Measurements from ENCODE around the gene MRPL28.

The MRPL28 gene

DNA sequence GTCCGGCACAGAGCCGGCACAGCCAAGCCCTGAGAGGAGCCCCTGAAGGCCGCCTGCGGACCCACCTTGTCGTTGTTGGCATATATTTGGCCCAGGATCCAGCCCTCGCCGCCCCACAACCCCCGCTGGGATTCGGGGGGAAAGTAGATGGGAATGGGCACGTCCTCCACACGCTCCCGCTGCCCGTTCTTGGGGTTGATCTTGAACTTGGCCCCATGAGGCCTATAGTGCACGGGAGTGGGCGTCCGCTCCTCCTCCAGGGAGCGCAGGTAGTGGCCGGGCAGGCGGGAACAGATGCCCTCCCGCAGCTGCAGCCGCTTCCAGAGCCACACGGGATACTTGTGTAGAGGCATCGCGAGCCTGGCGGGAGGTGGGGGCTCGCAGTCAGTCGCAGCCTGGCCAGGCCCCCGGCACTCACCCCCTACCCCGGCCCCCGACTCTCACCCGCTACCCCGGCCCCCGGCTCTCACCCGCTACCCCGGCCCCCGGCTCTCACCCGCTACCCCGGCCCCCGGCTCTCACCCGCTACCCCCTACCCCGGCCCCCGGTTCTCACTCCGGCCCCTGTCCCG lies 387 bp downstream of the MRPL28 start:
- TF ChIP-seq, protein P1, sequence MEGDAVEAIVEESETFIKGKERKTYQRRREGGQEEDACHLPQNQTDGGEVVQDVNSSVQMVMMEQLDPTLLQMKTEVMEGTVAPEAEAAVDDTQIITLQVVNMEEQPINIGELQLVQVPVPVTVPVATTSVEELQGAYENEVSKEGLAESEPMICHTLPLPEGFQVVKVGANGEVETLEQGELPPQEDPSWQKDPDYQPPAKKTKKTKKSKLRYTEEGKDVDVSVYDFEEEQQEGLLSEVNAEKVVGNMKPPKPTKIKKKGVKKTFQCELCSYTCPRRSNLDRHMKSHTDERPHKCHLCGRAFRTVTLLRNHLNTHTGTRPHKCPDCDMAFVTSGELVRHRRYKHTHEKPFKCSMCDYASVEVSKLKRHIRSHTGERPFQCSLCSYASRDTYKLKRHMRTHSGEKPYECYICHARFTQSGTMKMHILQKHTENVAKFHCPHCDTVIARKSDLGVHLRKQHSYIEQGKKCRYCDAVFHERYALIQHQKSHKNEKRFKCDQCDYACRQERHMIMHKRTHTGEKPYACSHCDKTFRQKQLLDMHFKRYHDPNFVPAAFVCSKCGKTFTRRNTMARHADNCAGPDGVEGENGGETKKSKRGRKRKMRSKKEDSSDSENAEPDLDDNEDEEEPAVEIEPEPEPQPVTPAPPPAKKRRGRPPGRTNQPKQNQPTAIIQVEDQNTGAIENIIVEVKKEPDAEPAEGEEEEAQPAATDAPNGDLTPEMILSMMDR (IDR thresholded peaks at IDR 0.05; ENCODE audit: insufficient read depth, missing control alignments): no peak
- no peak for DNase-seq (ENCODE audit: insufficient read length, low spot score)
- FAIRE-seq: no peak

DNA sequence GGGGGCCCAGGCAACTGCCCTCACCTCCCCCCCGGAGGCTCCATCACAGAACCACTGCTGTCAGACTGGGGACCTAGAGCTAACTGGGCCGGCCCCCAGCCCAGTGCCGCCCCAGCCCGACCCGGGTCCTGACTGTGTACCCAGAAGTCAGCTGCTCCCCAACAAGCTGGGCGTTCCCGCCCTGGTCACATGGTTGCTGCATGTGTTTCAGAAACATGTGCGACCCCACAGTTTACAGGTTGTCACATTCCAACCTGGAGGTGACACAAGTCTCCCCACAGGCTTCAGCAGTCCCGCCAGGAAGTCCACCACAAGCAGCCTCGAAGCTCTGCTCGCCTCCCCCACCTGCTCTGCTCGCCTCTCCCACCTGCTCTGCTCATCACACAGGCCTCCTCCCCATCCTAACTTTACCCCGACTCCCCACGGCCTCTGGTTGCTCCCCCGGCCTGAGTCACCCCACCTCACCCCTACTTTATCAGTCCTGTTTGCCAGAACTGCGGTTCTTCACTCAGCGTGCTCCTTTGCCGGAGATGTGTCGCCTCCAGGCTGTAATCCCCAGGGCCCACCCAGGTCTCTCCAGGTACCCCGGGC lies 968 bp downstream of the MRPL28 start:
- DNase-seq (ENCODE audit: insufficient read length, low spot score) (no peak), FAIRE-seq (no peak)
- TF ChIP-seq, protein P1 (IDR thresholded peaks at IDR 0.05; ENCODE audit: insufficient read depth, missing control alignments): no peak

DNA sequence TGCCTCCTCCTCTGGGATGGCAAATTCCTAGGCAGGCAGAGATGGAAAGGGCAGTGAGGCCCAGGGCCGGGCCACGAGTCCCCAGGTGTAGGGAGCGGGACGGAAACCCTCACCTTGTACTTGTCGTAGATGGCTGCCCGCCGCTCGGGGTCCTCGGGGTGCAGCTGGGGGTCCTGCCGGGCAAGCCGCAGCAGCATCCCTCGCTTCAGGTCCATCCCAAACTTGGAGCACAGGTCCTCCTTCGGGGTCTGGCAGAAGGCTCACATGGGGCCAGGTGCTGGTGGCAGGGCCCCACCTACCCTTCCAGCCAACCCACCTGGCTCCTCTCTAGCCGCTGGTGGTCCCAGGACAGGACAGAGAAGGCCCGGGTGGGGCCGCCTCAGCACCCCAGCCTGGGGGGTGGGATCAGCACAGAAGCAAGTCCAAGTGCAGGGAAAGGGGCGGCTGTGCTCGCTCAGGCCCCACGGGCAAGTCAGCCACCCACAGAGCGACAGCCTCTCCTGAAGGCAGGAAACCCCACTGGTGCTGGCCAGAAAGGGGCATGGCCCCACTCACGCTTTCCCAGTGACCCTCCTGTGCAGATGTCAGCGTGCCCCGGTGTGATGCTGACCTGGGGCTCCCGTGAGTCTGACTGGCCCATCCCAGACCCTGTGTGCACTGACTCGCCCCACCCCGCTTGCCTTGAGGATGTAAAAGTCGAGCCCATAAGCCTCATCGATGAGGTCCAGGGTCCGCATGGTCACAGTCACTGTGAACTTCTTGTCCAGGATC lies 1.8 kb downstream of the MRPL28 start:
- TF ChIP-seq, protein P1 (IDR thresholded peaks at IDR 0.05; ENCODE audit: insufficient read depth, missing control alignments): no peak
- no peak for DNase-seq (ENCODE audit: insufficient read length, low spot score)
- FAIRE-seq: no peak

DNA sequence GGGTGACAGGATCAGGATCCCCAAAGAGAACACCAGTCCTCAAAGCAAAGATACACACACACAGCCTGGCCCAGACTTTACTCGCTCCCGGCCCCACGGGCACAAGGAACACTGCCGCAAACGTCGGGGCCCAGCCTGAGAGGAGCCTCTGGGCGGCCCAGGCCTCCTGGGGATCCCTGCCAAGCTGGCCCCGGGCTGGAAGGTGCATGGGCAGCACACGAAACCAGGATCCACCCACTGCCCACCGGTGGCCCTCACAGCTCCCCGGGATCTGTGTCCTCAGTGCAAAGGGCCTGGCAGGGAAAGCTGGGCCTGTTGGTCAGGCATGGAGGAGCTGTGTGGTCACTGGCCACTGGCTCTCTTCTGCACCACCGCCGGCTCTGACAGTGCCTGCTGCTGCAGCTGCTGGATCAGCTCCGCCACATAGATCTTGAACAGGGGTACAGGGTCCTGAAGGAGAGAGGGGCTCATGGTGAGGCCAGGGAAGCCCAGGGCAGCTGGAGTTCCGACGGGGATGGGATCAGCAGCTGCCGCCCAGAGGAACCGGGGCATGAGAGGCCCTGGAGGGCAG lies 2.9 kb downstream of the MRPL28 start:
- FAIRE-seq (no peak), DNase-seq (ENCODE audit: insufficient read length, low spot score) (no peak)
- TF ChIP-seq, protein P1 (IDR thresholded peaks at IDR 0.05; ENCODE audit: insufficient read depth, missing control alignments): no peak

DNA sequence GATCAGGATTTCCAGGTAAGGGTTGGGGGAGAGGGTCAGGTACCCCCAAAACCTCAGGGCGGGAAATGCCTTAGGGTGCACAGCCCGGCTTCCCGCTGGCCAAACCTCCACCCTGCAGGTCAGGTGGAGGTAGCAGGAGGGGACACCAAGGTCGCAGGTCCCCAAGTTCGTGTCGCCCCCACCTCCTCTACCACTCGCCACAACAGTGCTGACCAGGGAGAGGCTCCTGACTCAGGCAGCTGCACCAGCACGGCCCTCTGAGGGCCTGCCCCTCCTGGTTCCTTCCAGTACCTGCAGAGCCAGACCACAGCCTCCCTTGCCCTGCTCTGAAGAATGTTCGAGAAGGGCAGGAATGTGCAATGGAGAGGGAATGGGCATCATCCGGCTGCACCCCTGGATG lies 3.9 kb downstream of the MRPL28 start:
- DNase-seq (ENCODE audit: insufficient read length, low spot score) (no peak), FAIRE-seq (no peak)
- TF ChIP-seq, protein P1 (IDR thresholded peaks at IDR 0.05; ENCODE audit: insufficient read depth, missing control alignments): no peak

DNA sequence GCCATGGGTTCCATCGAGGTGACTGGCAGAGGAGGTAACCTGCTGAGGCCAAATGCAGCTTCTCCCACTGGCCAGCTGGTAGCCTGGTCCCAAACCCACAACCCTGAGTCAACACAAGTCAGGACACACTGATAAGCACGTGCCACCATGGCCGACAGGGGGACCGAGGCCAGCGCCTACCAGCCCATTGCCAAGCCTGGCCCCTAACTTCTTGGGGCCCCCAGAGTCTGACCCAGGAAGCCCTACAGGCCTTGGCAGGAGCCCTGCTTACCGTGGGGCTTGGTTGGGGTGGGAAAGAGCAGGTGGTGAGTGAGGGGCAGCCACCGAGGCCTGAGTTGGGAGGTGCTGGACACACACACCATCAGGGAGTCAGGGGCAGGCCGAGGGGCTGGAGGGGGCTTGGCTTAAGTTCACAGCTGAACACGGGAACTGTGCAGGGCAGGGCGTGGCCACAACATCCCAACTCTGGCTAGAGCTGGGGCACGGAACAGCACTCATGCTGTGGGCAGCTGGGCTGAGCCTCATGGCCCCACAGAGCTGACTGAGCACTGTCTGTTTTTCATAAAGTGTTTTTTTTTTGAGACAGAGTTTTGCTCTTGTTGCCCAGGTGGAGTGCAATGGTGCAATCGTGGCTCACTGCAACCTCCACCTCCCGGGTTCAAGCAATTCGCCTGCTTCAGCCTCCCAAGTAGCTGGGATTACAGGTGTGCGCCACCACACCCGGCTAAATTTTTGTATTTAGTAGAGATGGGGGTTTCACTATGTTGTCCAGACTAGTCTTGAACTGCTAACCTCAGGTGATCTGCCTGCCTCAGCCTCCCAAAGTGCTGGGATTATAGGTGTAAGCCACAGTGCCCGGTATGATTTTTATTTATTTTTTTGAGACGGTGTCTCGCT lies 5.5 kb downstream of the MRPL28 start:
- FAIRE-seq (no peak), DNase-seq (ENCODE audit: insufficient read length, low spot score) (no peak)

More for the DNA sequence above, 5.5 kb downstream of the MRPL28 start:
- TF ChIP-seq, protein P1 (IDR thresholded peaks at IDR 0.05; ENCODE audit: insufficient read depth, missing control alignments): no peak
